ENCODE measurements around the gene PDIA6.
"Not testable (repeated sequence)": the region's sequence is repeated elsewhere in the genome, so short reads cannot be mapped to it uniquely, and the experiment has no call there.

The PDIA6 gene

GRCh38 chr2:10806543-10806942 is 6.0 kb downstream of the PDIA6 start:
- no peak for DNase-seq

- DNase-seq = not testable (repeated sequence)
Measured at GRCh38 chr2:10805990-10806389, 6.6 kb downstream of the PDIA6 start.

GRCh38 chr2:10802657-10803056 is 9.9 kb downstream of the PDIA6 start:
- no peak for DNase-seq

- DNase-seq = no peak
Measured at GRCh38 chr2:10800163-10800562, 12.4 kb downstream of the PDIA6 start.

- no peak for DNase-seq
Measured at GRCh38 chr2:10798783-10799182, 13.8 kb downstream of the PDIA6 start.

- no peak for DNase-seq
Measured at GRCh38 chr2:10796703-10797102, 15.9 kb downstream of the PDIA6 start.

GRCh38 chr2:10795508-10796046 is 17.0 kb downstream of the PDIA6 start:
- no peak for DNase-seq

GRCh38 chr2:10794876-10795275 is 17.7 kb downstream of the PDIA6 start:
- no peak for DNase-seq

- DNase-seq = no peak
Measured at GRCh38 chr2:10793816-10794215, 18.8 kb downstream of the PDIA6 start.

- peak; percentile 50 for DNase-seq
Measured at GRCh38 chr2:10792660-10793400, 19.8 kb downstream of the PDIA6 start.

GRCh38 chr2:10792001-10792634 is 20.5 kb downstream of the PDIA6 start:
- no peak for DNase-seq

- DNase-seq = no peak
Measured at GRCh38 chr2:10790228-10790973, 22.2 kb downstream of the PDIA6 start.

- no peak for DNase-seq
Measured at GRCh38 chr2:10788855-10789254, 23.7 kb downstream of the PDIA6 start.

GRCh38 chr2:10787176-10787968 is 25.2 kb downstream of the PDIA6 start:
- DNase-seq = no peak

- DNase-seq = peak; percentile 32
Measured at GRCh38 chr2:10786240-10786982, 26.2 kb downstream of the PDIA6 start.

- no peak for DNase-seq
Measured at GRCh38 chr2:10785260-10785659, 27.3 kb downstream of the PDIA6 start.

- no peak for DNase-seq
Measured at GRCh38 chr2:10784719-10785118, 27.9 kb downstream of the PDIA6 start.

- DNase-seq = no peak
Measured at GRCh38 chr2:10783421-10783820, 29.2 kb downstream of the PDIA6 start.

GRCh38 chr2:10781746-10782145 is 30.8 kb downstream of the PDIA6 start:
- no peak for DNase-seq

GRCh38 chr2:10780821-10781220 is 31.8 kb downstream of the PDIA6 start:
- DNase-seq = not testable (repeated sequence)

GRCh38 chr2:10780491-10780820 is 32.1 kb downstream of the PDIA6 start:
- no peak for DNase-seq
